HEK293 (cell line): ENCODE measurements around the gene SYT13.

Source experiments
- CTCF ChIA-PET: fragments of 350-600 bp; formaldehyde crosslinking; extraction: SDS; loops from one replicate; lab custom pipeline; 2021; ENCODE audit warnings: antibody characterized with exemption; lab: Yijun Ruan, JAX
- POLR2A ChIA-PET: fragments of 300-600 bp; formaldehyde crosslinking; extraction: SDS; loops from one replicate; lab custom pipeline; 2020; ENCODE audit warnings: antibody characterized with exemption, inconsistent platforms; lab: Yijun Ruan, JAX
- H3K27ac ChIP-seq: fragments of 200-500 bp; sonication (Bioruptor generic); 2 replicates; pipeline ENCODE4 v1.5.1; 2014; ENCODE audit warnings: low read depth, low read length, control low read depth, inconsistent platforms; ENCODE audit errors: extremely low read depth
- H3K36me3 ChIP-seq, 2 experiments: fragments of 200-500 bp in 1 of 2; sonication (Bioruptor generic) in 1 of 2; 1 replicate in 1 of 2; 2 replicates in 1 of 2; pipeline ENCODE4 v1.5.1; 2014 to 2017; ENCODE audit warnings: inconsistent platforms in 2 of 2, low read length in 2 of 2; ENCODE audit not compliant: control insufficient read depth in 2 of 2, insufficient read depth in 1 of 2
- H3K4me1 ChIP-seq: fragments of 200-500 bp; sonication (Bioruptor generic); 2 replicates; pipeline ENCODE4 v1.5.1; 2014; ENCODE audit warnings: mild to moderate bottlenecking, low read length, inconsistent platforms; ENCODE audit not compliant: control insufficient read depth, insufficient read depth
- H3K4me3 ChIP-seq: 2 replicates; pipeline ENCODE4 v1.5.1; 2011; ENCODE audit warnings: low read depth, mild to moderate bottlenecking, control low read depth, low read length, moderate library complexity
- H3K9me3 ChIP-seq: fragments of 200-500 bp; sonication (Bioruptor generic); 2 replicates; pipeline ENCODE4 v1.5.1; 2014; ENCODE audit warnings: low read depth, low read length, inconsistent platforms; ENCODE audit not compliant: control insufficient read depth, insufficient read depth
- IKZF3 ChIP-seq: fragments of 450-650 bp; IDR thresholded peaks from 2 replicates; pipeline ENCODE4 v1.5.0; 2018; ENCODE audit warnings: missing biosample characterization, mild to moderate bottlenecking, missing genetic modification characterization, moderate library complexity
- INSM2 ChIP-seq: fragments of 450-650 bp; formaldehyde crosslinking; IDR thresholded peaks from 2 replicates; pipeline ENCODE4 v1.5.1; 2016; ENCODE audit warnings: missing biosample characterization, missing genetic modification characterization
- KLF10 ChIP-seq: fragments of 450-650 bp; IDR thresholded peaks from 2 replicates; pipeline ENCODE4 v1.5.1; 2018; ENCODE audit warnings: missing biosample characterization, mild to moderate bottlenecking, missing genetic modification characterization
- KLF8 ChIP-seq: fragments of 450-650 bp; formaldehyde crosslinking; IDR thresholded peaks from 2 replicates; pipeline ENCODE4 v1.5.1; 2016; ENCODE audit warnings: missing biosample characterization, missing genetic modification characterization
- PRDM4 ChIP-seq: fragments of 450-650 bp; formaldehyde crosslinking; IDR thresholded peaks from 2 replicates; pipeline ENCODE4 v1.5.1; 2017; ENCODE audit warnings: missing biosample characterization, missing genetic modification characterization
- ZBTB10 ChIP-seq: fragments of 450-650 bp; formaldehyde crosslinking; IDR thresholded peaks from 2 replicates; pipeline ENCODE4 v1.5.1; 2016; ENCODE audit warnings: missing biosample characterization, missing genetic modification characterization
- ZBTB21 ChIP-seq: fragments of 450-650 bp; formaldehyde crosslinking; IDR thresholded peaks from 2 replicates; pipeline ENCODE4 v1.5.1; 2017; ENCODE audit warnings: missing biosample characterization, missing genetic modification characterization
- ZNF138 ChIP-seq: fragments of 450-650 bp; formaldehyde crosslinking; IDR thresholded peaks from 2 replicates; pipeline ENCODE4 v1.5.1; 2016; ENCODE audit warnings: missing biosample characterization, missing genetic modification characterization, borderline replicate concordance
- ZNF148 ChIP-seq: fragments of 450-650 bp; formaldehyde crosslinking; IDR thresholded peaks from 2 replicates; pipeline ENCODE4 v1.5.0; 2017; ENCODE audit warnings: missing biosample characterization, missing genetic modification characterization, borderline replicate concordance
- ZNF223 ChIP-seq: fragments of 450-650 bp; formaldehyde crosslinking; IDR thresholded peaks from 2 replicates; pipeline ENCODE4 v1.5.1; 2016; ENCODE audit warnings: missing biosample characterization, missing genetic modification characterization
- ZNF335 ChIP-seq: fragments of 450-650 bp; formaldehyde crosslinking; conservative IDR thresholded peaks from 2 replicates; pipeline ENCODE4 v1.5.1; 2016; ENCODE audit warnings: missing biosample characterization, missing genetic modification characterization
- ZNF426 ChIP-seq: fragments of 450-650 bp; formaldehyde crosslinking; IDR thresholded peaks from 2 replicates; pipeline ENCODE4 v1.5.1; 2017; ENCODE audit warnings: missing biosample characterization, missing genetic modification characterization, mild to moderate bottlenecking, inconsistent platforms, moderate library complexity
- ZNF48 ChIP-seq: fragments of 450-650 bp; formaldehyde crosslinking; IDR thresholded peaks from 2 replicates; pipeline ENCODE4 v1.5.1; 2016; ENCODE audit warnings: missing biosample characterization, missing genetic modification characterization
- ZNF514 ChIP-seq: fragments of 450-650 bp; formaldehyde crosslinking; IDR thresholded peaks from 2 replicates; pipeline ENCODE4 v1.5.1; 2016; ENCODE audit warnings: missing biosample characterization, missing genetic modification characterization
- ZNF518A ChIP-seq: fragments of 450-650 bp; formaldehyde crosslinking; conservative IDR thresholded peaks from 2 replicates; pipeline ENCODE4 v1.5.1; 2016; ENCODE audit warnings: low read depth, missing biosample characterization, missing genetic modification characterization
- ZNF529 ChIP-seq: fragments of 450-650 bp; formaldehyde crosslinking; IDR thresholded peaks from 2 replicates; pipeline ENCODE4 v1.5.1; 2017; ENCODE audit warnings: missing genetic modification characterization, missing biosample characterization; ENCODE audit not compliant: insufficient replicate concordance
- ZNF558 ChIP-seq: fragments of 450-650 bp; formaldehyde crosslinking; IDR thresholded peaks from 2 replicates; pipeline ENCODE4 v1.5.1; 2016; ENCODE audit warnings: missing biosample characterization, missing genetic modification characterization
- ZNF629 ChIP-seq: fragments of 450-650 bp; formaldehyde crosslinking; IDR thresholded peaks from 2 replicates; pipeline ENCODE4 v1.5.1; 2017; ENCODE audit warnings: missing biosample characterization, missing genetic modification characterization
- ZNF701 ChIP-seq: fragments of 450-650 bp; formaldehyde crosslinking; IDR thresholded peaks from 2 replicates; pipeline ENCODE4 v1.5.1; 2016; ENCODE audit warnings: missing biosample characterization, missing genetic modification characterization
- ZNF747 ChIP-seq: fragments of 450-650 bp; formaldehyde crosslinking; IDR thresholded peaks from 2 replicates; pipeline ENCODE4 v1.5.1; 2016; ENCODE audit warnings: missing biosample characterization, missing genetic modification characterization
- ZSCAN16 ChIP-seq: fragments of 450-650 bp; formaldehyde crosslinking; IDR thresholded peaks from 2 replicates; pipeline ENCODE4 v1.5.1; 2016; ENCODE audit warnings: missing biosample characterization, missing genetic modification characterization
- ZSCAN23 ChIP-seq: fragments of 450-650 bp; formaldehyde crosslinking; IDR thresholded peaks from 2 replicates; pipeline ENCODE4 v1.5.1; 2016; ENCODE audit warnings: missing biosample characterization, missing genetic modification characterization

The SYT13 gene

GRCh38 chr11:45260071-45260470 lies 26.1 kb downstream of the SYT13 start:
- H3K4me3 ChIP-seq: no peak overlapping the region
- no peaks in the 10 kb centered on the region for H3K4me1 ChIP-seq
- POLR2A ChIA-PET: no interaction called here
- CTCF ChIA-PET: interaction anchor here (0.6 to 1.0 kb wide), 2 partner anchors 78 to 334 kb away, joined by 4 to 6 read pairs; no protein-coding TSS in a partner anchor
- H3K27ac ChIP-seq: no peak overlapping the region
- H3K36me3 ChIP-seq: no peaks in the 10 kb centered on the region
- no peaks in the 10 kb centered on the region for H3K9me3 ChIP-seq
- no peak for TF ChIP-seq ZBTB10 (tag by site-specific recombination)
- no peak for TF ChIP-seq ZNF518A (tag by site-specific recombination)
- no peak for TF ChIP-seq ZNF335 (tag by site-specific recombination)
- no peak for TF ChIP-seq ZNF629 (tag by site-specific recombination)
- no peak for TF ChIP-seq ZNF223 (tag by site-specific recombination)
- TF ChIP-seq KLF10 (tag by site-specific recombination): no peak
- TF ChIP-seq ZBTB21 (tag by site-specific recombination): no peak
- TF ChIP-seq ZNF747 (tag by site-specific recombination): no peak
- no peak for TF ChIP-seq ZNF514 (tag by site-specific recombination)
- no peak for TF ChIP-seq ZNF148 (tag by site-specific recombination)
- no peak for TF ChIP-seq ZNF48 (tag by site-specific recombination)
- TF ChIP-seq ZNF558: no peak
- TF ChIP-seq, all 188 proteins: peak for 0

GRCh38 chr11:45259592-45259991 lies 26.5 kb downstream of the SYT13 start:
- Histone ChIP-seq H3K9me3 (no peaks in the 10 kb centered on the region), H3K36me3 (no peaks in the 10 kb centered on the region), H3K4me1 (no peaks in the 10 kb centered on the region), H3K4me3 (no peak overlapping the region), H3K27ac (no peak overlapping the region)
- ChIA-PET POLR2A (interaction anchor here (0.5 kb wide), 1 partner anchor 13 kb away, joined by 4 read pairs; no protein-coding TSS in a partner anchor), CTCF (interaction anchor here (0.6 to 1.1 kb wide), 3 partner anchors 26 to 333 kb away, joined by 3 read pairs; no protein-coding TSS in a partner anchor)
- TF ChIP-seq ZSCAN16 (no peak), PRDM4 (tag by site-specific recombination) (no peak), INSM2 (tag by site-specific recombination) (no peak), KLF8 (no peak), ZNF138 (tag by site-specific recombination) (no peak), ZNF701 (tag by site-specific recombination) (no peak), ZNF529 (tag by site-specific recombination) (no peak), ZNF426 (tag by site-specific recombination) (no peak), ZSCAN23 (tag by site-specific recombination) (no peak), IKZF3 (tag by site-specific recombination) (no peak)
